LNCaP clone FGC (cell line): ENCODE data around the gene ADD3.
A peak's percentile ranks its signal among the peaks of the same experiment; 100 is the strongest.

Source experiments
- DNase-seq: peaks from one replicate; pipeline ENCODE4 v3.0.0-alpha.2; 2011; ENCODE audit warnings: low read depth
- H3K4me3 ChIP-seq: 2 replicates; pipeline ENCODE4 v1.5.1; 2011; ENCODE audit warnings: mild to moderate bottlenecking, low read depth, low read length, control low read depth
- TF ChIP-seq, protein P1 (sequence below): IDR thresholded peaks from 2 replicates; pipeline ENCODE4 v1.5.1; 2012; ENCODE audit warnings: mild to moderate bottlenecking; ENCODE audit not compliant: control insufficient read depth, insufficient read depth; ENCODE audit errors: extremely low read depth

Gene ADD3

DNA sequence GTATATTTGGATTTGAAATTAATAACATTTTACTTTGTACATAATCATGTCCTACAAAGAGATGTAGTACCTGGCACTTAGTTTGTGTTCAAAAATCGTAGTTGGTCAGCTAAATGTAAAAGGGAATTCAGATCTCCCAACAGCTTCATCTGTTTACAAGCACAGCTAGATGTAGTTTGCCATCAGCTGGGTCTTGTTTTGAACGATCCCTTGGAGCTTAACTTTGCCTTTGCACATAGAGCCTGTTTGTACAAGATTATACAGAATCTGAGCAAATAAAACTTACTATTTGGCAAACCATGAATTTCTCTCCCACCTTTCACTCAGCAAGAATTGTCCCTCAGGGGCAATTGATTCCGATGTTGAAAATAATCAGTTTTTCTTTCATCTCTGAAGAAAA, 36.1 kb upstream of the ADD3 start:
- DNase-seq: no peak
- TF ChIP-seq, protein P1, sequence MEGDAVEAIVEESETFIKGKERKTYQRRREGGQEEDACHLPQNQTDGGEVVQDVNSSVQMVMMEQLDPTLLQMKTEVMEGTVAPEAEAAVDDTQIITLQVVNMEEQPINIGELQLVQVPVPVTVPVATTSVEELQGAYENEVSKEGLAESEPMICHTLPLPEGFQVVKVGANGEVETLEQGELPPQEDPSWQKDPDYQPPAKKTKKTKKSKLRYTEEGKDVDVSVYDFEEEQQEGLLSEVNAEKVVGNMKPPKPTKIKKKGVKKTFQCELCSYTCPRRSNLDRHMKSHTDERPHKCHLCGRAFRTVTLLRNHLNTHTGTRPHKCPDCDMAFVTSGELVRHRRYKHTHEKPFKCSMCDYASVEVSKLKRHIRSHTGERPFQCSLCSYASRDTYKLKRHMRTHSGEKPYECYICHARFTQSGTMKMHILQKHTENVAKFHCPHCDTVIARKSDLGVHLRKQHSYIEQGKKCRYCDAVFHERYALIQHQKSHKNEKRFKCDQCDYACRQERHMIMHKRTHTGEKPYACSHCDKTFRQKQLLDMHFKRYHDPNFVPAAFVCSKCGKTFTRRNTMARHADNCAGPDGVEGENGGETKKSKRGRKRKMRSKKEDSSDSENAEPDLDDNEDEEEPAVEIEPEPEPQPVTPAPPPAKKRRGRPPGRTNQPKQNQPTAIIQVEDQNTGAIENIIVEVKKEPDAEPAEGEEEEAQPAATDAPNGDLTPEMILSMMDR: no peak
- no peak overlapping the region for H3K4me3 ChIP-seq

DNA sequence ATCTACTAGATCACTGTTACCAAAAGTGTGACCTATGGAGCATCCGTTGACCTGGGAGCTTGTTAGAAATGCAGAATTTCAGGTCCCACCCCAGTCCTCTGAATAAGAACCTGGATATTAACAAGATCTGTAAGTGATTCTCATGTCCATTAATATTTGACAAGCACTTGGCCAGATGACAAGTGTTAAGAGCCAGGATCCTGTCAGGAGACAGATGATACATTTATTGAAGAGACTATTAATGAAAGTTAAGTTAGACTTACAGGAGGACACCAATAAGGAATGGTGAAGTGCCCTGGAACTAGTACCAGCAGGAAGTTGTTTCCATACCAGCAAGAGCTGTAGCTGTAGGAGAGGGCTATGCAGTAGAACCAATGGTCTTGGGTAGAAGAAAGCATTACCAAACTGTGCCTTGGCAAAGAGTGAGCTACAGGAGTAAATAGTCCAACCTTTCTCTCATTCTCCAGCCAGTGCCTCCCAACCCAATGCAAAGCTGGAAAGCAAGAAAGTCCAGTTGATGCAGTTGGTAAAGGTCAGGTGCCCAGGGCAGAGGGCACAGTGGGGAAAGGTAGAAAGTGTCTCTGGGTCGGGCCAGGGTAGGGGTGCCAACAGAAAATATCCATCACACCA, 35.3 kb upstream of the ADD3 start:
- H3K4me3 ChIP-seq: no peak overlapping the region
- TF ChIP-seq, protein P1: no peak
- DNase-seq: peak; percentile 72

DNA sequence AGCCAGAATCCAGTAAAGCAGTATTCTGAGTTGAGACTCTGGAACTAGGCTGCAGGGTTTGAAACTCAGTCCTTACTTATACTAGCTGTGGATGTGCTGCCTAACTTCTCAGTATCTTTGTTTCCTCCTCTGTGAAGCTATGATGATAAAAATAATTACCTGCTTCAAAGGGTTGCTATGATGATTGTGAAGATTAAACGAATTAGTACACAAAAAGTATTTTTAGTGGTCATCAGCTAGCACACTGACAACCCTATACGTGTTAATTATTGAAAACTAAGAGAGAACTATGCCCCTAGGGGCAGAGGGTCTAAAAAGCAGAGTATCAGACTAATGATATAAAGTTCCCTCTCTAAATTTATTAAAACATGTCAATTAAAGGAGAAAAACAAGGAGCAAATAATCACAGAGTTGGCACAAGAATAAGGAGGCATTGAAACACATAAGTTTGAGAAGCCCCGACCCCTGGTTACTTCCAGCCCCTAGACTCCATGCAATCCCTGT, 34.4 kb upstream of the ADD3 start:
- TF ChIP-seq, protein P1: no peak
- H3K4me3 ChIP-seq: no peak overlapping the region
- DNase-seq: no peak

DNA sequence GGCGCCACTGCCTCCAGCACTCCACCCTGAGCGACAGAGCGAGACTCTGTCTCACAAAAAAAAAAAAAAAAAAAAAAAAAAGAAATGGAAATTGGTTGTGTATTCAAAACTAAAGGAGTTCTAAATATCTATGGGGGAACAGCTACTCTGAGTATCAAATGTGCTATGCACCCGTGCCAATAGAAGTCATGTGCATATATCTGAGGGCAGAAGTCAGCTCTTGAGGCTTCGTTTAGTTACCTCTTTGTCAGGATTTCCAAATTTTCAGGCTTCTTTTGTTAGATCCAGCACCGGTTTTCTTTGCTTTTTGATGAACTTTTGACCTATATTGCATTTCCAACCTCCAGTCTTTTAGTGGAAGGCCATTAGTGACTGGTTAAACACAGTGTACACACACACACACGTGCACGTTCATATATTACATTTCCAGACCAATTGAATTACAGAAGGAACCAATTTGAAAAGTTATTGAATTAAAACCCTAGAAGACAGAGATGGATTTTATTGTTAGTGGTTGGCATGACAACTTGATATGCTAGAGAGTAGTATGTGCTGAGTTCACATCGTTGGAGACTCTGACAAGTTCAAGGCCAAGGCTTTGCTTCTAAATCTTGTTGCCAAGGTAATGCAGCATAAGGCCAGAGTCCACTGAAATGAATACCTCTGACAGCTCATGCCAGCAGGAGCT, 33.1 kb upstream of the ADD3 start:
- TF ChIP-seq, protein P1: no peak
- no peak for DNase-seq

DNA sequence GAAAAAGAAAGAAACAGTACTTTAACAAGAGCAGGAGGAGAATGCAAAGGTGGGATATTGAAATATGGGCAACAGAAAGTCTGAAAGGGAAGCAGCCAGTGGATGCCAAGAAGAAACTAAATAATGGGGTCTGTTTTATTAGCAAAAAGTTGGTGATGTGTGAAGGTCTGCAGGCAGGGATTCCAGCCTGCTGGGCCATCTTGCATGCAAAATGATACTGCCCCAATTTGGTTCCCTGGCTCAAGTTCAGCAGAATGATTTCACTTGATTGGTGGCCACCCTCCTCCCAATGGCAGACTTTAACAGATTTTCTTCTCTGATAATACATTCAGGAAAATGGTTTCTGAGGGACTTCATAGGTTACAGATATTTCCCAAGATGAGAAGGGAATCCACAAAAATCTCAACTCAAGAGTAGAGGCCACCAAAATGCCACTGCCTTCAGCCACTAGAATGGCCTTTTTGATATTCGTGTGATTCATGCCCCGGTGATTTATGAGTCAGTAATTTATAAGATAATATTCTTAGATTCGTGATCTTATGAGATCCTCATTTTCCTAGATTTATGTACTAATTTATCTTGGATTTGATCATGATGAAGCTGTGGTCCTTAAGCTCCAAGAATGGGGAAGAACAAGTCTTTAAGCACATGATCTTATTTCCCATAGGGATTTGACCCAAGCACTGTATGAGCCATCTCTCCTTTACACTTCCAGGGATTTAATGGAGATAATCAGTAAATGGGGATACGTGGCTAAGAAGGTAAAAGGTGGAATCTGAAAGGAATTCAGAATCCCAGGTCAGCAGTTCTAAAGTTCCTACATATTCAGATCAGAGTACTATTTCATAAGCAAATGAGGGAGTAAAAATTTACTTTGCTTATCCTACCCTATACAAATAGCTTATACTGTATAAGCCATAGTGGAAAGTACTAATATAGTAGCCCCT, 32.3 kb upstream of the ADD3 start:
- DNase-seq: no peak
- H3K4me3 ChIP-seq: no peak overlapping the region
- TF ChIP-seq, protein P1: no peak

More for the DNA sequence above, 33.1 kb upstream of the ADD3 start:
- no peak overlapping the region for H3K4me3 ChIP-seq

DNA sequence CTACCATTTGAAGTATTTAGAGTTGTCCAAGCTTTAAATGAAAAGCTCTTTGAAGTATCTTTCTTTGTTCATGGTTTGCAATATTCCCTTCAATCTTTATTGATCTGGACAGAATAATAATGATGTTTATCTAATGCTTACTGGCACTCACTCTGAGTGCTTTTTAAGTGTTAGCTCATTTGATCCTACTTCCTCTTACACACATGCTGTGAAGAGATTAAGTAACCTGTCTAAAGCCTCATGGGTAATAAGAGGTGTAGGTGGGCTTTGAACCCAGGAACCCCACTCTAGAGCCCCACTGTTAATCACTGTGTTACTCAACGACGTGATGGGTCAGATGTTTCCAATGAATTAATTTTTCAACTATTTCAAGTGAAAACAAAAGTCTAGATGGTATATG, 31.1 kb upstream of the ADD3 start:
- H3K4me3 ChIP-seq: no peak overlapping the region
- DNase-seq: no peak
- TF ChIP-seq, protein P1: no peak
